ENCODE results near the gene STT3A.
A peak's percentile ranks its signal among the peaks of the same experiment; 100 is the strongest.

STT3A gene

DNA sequence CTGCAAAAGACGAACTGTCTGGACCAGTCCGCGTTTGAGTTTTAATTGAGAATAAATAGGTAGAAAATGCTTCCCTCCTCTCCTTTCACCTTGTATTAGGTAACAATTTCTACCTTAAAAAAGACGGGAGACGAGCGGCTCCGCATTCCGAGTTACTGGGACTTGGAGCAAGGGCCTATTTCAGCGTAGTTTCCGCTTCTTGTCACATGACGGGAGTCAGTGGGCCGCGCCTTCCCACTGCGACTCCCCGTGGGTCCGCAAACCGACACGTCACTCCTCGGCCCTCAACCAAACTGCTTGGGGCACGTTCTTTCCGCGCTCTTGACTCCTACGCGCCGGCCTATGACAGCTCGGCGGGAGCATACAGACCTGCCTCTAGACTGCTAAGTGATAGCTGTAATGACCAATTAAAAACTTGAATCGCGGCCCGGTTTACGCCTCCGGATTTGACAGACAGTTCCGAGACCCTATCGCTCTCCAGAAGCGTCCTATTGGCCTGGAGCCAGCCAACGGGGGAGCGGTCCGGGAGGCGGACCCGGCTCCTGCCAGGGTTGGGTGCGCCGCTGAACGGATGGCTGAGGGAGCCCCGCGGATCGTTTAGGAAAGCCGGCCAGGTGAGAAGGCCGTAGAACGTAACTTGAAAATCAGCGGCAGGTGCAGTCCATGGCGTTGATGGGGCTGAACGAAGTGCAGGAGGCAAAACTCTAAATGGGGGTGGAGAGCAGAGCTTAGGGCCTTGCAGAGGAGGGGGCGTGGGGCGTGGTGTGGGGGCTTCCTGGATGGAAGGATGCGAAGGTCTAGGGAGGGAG lies at the start of gene STT3A:
STT3A (plus strand) TSS at position 548 of the 809 bp plus-strand sequence. CDS start 3,064 bp downstream, outside the sequence.
- Histone ChIP-seq H3K4me1 (ENCODE audit: control insufficient read depth, low read depth, low read length) (peaks cover 6% of the 10 kb centered on the region), H3K27ac (ENCODE audit: low read length) (peak within 1 kb of the TSS; percentile 59), H3K9me3 (ENCODE audit: control insufficient read depth, low read depth, low read length) (no peaks in the 10 kb centered on the region), H3K4me3 (ENCODE audit: low read length) (peak within 1 kb of the TSS; percentile 82), H3K36me3 (ENCODE audit: control insufficient read depth, low read depth, low read length) (peaks cover 17% of the 10 kb centered on the region), H3K9ac (ENCODE audit: low read length) (peak within 1 kb of the TSS; percentile 81), H3K27me3 (ENCODE audit: control insufficient read depth, insufficient read depth, low read length) (no peaks in the 10 kb centered on the region)

DNA sequence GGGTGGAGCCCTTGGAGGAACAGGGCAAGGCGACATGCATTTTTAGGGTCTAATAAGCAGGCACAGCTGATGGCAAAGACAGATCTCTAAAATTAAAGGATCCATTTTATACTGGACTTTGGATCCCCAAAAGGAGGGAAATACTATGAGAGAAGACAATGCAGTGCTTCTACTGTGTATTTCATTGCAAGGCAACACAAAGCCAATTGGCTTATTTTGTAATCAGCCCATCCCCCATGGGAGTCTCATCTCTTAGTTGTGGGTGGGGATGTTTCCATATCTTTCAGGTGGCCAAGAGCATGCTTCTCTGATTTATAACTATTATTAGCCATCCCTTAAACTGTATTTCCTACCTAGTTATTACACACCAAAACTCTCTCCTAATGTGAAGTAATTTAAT lies 41.9 kb upstream of the STT3A start:
- peaks cover 19% of the 10 kb centered on the region for H3K9me3 ChIP-seq (ENCODE audit: control insufficient read depth, low read depth, low read length)
- H3K4me3 ChIP-seq (ENCODE audit: low read length), result no peak overlapping the region
- H3K4me1 ChIP-seq (ENCODE audit: control insufficient read depth, low read depth, low read length), result no peaks in the 10 kb centered on the region
- H3K27me3 ChIP-seq (ENCODE audit: control insufficient read depth, insufficient read depth, low read length), result no peaks in the 10 kb centered on the region
- H3K9ac ChIP-seq (ENCODE audit: low read length), result no peak overlapping the region
- H3K27ac ChIP-seq (ENCODE audit: low read length), result no peak overlapping the region
- H3K36me3 ChIP-seq (ENCODE audit: control insufficient read depth, low read depth, low read length), result no peaks in the 10 kb centered on the region

DNA sequence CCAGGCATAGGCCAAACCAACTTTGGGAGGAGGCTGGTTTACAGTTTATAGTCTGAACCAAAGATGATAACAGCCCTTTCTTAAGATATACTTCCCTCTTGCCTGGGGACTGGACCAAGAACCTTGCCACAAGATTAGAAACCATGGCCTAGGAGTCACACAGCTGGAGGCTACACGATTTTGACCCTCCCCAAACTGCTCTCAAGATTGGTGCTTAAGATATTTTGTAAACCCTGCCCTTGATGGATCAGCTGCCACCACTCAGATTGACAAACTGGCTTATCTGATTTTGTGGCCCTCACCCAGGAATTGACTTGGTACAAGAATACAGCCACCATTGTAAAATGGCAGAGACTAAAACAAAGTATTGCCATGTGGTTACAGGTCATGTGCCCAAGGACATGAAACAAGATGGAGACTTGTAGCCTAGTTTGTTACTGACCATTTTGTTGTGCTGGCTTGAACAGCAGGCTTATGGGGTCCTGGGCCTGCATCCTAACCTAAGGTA lies 40.8 kb upstream of the STT3A start:
- no peak overlapping the region for H3K27ac ChIP-seq (ENCODE audit: low read length)
- no peak overlapping the region for H3K4me3 ChIP-seq (ENCODE audit: low read length)
- H3K9me3 ChIP-seq (ENCODE audit: control insufficient read depth, low read depth, low read length), result peaks cover 19% of the 10 kb centered on the region
- H3K4me1 ChIP-seq (ENCODE audit: control insufficient read depth, low read depth, low read length), result no peaks in the 10 kb centered on the region
- no peak overlapping the region for H3K9ac ChIP-seq (ENCODE audit: low read length)
- H3K36me3 ChIP-seq (ENCODE audit: control insufficient read depth, low read depth, low read length), result no peaks in the 10 kb centered on the region
- no peaks in the 10 kb centered on the region for H3K27me3 ChIP-seq (ENCODE audit: control insufficient read depth, insufficient read depth, low read length)

DNA sequence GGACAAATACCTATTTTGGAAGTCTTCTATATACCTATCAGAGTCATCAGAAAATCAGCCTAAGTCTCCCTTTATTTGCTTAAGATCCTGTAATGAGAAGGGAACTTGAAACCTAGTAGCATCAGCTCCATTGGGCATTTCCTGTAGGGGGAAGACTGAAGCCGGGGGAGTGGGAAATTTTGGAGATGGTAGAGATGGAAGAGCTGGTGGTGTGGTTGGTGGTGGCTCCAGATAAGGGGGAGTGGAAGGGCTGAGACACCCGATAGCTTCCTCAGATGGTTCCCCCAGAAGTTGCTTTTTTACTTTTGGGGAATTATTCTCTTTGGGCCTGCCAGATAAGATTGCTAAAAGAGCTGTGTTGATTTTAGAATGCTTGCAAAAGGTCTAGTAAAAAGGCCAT lies 39.7 kb upstream of the STT3A start:
- Histone ChIP-seq H3K36me3 (ENCODE audit: control insufficient read depth, low read depth, low read length) (no peaks in the 10 kb centered on the region), H3K9me3 (ENCODE audit: control insufficient read depth, low read depth, low read length) (peaks cover 19% of the 10 kb centered on the region), H3K27me3 (ENCODE audit: control insufficient read depth, insufficient read depth, low read length) (no peaks in the 10 kb centered on the region), H3K4me1 (ENCODE audit: control insufficient read depth, low read depth, low read length) (no peaks in the 10 kb centered on the region), H3K9ac (ENCODE audit: low read length) (no peak overlapping the region), H3K27ac (ENCODE audit: low read length) (no peak overlapping the region), H3K4me3 (ENCODE audit: low read length) (no peak overlapping the region)

DNA sequence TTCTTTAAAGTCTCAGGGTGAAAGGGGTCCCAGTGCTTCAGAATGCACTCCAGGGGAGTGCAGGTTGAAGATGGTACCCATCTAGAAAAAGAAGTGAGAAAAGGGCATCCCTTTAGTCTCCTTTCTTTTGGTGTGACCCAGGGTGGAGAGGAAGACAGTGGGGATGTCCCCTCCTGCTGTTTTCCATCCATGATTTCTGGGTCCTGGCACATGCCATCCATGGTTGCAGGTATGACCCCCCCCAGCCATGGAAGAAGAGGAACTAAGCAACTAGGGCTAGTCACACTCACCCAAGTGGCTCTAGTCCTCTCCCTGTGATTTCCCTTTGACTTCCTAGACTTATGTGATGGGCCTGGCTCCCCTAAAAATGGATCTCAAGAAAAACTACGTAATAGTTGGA lies 39.3 kb upstream of the STT3A start:
- Histone ChIP-seq H3K27ac (ENCODE audit: low read length) (no peak overlapping the region), H3K9ac (ENCODE audit: low read length) (no peak overlapping the region)

DNA sequence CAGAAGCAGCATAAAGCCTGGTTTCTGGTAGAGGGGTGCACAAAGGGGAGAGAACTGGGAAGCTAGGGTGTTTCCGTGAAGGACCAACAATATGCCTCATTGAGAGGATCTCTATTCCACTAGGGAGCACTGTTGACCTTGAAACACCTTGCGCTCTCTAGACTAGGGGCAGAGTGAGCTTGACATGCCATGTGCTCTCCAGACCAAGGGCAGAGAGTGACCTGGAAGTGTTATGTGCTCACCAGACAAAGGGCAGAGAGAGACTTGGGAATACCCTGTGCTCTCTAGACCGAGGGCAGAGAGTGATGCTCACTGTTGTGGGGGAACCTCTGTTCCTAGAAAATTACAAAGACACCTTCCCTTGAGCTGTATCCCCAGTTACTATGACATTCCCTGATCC lies 38.6 kb upstream of the STT3A start:
- Histone ChIP-seq H3K4me1 (ENCODE audit: control insufficient read depth, low read depth, low read length) (no peaks in the 10 kb centered on the region), H3K27me3 (ENCODE audit: control insufficient read depth, insufficient read depth, low read length) (no peaks in the 10 kb centered on the region), H3K4me3 (ENCODE audit: low read length) (no peak overlapping the region), H3K27ac (ENCODE audit: low read length) (no peak overlapping the region), H3K9me3 (ENCODE audit: control insufficient read depth, low read depth, low read length) (peaks cover 19% of the 10 kb centered on the region), H3K9ac (ENCODE audit: low read length) (no peak overlapping the region), H3K36me3 (ENCODE audit: control insufficient read depth, low read depth, low read length) (no peaks in the 10 kb centered on the region)

More for the DNA sequence above, 39.3 kb upstream of the STT3A start:
- Histone ChIP-seq H3K9me3 (ENCODE audit: control insufficient read depth, low read depth, low read length) (peaks cover 19% of the 10 kb centered on the region), H3K4me3 (ENCODE audit: low read length) (no peak overlapping the region), H3K27me3 (ENCODE audit: control insufficient read depth, insufficient read depth, low read length) (no peaks in the 10 kb centered on the region), H3K36me3 (ENCODE audit: control insufficient read depth, low read depth, low read length) (no peaks in the 10 kb centered on the region), H3K4me1 (ENCODE audit: control insufficient read depth, low read depth, low read length) (no peaks in the 10 kb centered on the region)

DNA sequence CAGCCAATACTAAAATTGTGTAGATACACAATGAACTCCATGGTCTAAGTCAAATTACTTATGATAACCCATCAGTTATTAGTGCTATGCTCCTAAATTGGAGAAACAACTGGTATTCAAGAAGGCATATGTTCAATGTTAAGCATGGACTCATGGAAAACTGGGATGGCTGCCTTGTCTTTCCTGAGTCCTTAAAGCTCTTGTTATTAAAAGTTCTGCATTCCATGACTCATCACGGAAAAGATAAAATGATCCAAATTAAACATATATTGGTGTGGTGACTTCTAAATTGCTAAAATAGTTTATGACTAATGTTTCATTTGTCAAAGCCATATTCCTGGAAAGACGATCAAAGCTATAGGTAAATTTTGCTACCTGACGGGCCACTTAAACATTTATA lies 32.8 kb upstream of the STT3A start:
- H3K27ac ChIP-seq (ENCODE audit: low read length), result no peak overlapping the region
- no peak overlapping the region for H3K4me3 ChIP-seq (ENCODE audit: low read length)
- H3K36me3 ChIP-seq (ENCODE audit: control insufficient read depth, low read depth, low read length), result no peaks in the 10 kb centered on the region
- no peak overlapping the region for H3K9ac ChIP-seq (ENCODE audit: low read length)
- no peaks in the 10 kb centered on the region for H3K27me3 ChIP-seq (ENCODE audit: control insufficient read depth, insufficient read depth, low read length)
- H3K4me1 ChIP-seq (ENCODE audit: control insufficient read depth, low read depth, low read length), result no peaks in the 10 kb centered on the region
- no peaks in the 10 kb centered on the region for H3K9me3 ChIP-seq (ENCODE audit: control insufficient read depth, low read depth, low read length)

DNA sequence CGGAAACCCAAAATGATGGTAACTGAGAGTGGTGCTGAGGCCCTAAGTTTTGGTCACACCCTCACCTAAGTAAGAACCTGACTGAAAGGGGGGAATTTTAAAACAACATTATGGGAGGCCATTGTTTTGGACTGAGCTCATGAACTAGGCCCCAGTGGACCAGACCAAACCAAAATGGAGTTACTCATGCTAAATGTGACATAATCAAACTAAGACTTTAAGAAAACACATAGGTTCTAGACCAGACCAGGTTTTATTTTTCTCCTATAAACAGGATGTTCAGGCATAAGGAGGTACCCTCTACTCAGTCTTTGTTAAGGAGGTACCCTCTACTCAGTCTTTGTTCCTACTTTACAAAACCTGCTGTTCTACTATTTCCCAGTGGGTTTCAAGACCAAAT lies 30.7 kb upstream of the STT3A start:
- no peak overlapping the region for H3K27ac ChIP-seq (ENCODE audit: low read length)
- H3K4me1 ChIP-seq (ENCODE audit: control insufficient read depth, low read depth, low read length), result no peaks in the 10 kb centered on the region
- no peaks in the 10 kb centered on the region for H3K27me3 ChIP-seq (ENCODE audit: control insufficient read depth, insufficient read depth, low read length)
- H3K9ac ChIP-seq (ENCODE audit: low read length), result no peak overlapping the region
- H3K36me3 ChIP-seq (ENCODE audit: control insufficient read depth, low read depth, low read length), result no peaks in the 10 kb centered on the region
- H3K9me3 ChIP-seq (ENCODE audit: control insufficient read depth, low read depth, low read length), result no peaks in the 10 kb centered on the region
- H3K4me3 ChIP-seq (ENCODE audit: low read length), result no peak overlapping the region

DNA sequence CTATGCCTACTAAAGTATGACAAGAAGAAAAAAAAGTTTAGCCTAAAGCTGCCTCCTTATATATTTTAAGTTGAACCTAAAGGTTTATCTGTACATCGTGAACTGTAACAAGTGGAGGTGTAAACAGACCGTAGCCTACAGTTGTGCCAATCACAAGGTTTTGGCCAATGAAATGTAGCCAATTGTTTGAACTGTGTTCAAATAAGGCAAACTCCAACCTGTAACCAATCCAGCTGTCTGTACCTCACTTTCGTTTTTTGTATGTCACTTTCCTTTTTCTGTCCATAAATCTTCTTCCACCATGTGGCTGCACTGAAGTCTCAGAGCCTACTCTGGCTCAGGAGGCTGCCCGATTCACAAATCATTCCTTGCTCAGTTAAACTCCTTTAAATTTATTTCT lies 30.2 kb upstream of the STT3A start:
- H3K4me1 ChIP-seq (ENCODE audit: control insufficient read depth, low read depth, low read length), result no peaks in the 10 kb centered on the region
- H3K9ac ChIP-seq (ENCODE audit: low read length), result no peak overlapping the region
- H3K36me3 ChIP-seq (ENCODE audit: control insufficient read depth, low read depth, low read length), result no peaks in the 10 kb centered on the region
- no peak overlapping the region for H3K27ac ChIP-seq (ENCODE audit: low read length)
- no peaks in the 10 kb centered on the region for H3K9me3 ChIP-seq (ENCODE audit: control insufficient read depth, low read depth, low read length)
- H3K4me3 ChIP-seq (ENCODE audit: low read length), result no peak overlapping the region
- no peaks in the 10 kb centered on the region for H3K27me3 ChIP-seq (ENCODE audit: control insufficient read depth, insufficient read depth, low read length)

DNA sequence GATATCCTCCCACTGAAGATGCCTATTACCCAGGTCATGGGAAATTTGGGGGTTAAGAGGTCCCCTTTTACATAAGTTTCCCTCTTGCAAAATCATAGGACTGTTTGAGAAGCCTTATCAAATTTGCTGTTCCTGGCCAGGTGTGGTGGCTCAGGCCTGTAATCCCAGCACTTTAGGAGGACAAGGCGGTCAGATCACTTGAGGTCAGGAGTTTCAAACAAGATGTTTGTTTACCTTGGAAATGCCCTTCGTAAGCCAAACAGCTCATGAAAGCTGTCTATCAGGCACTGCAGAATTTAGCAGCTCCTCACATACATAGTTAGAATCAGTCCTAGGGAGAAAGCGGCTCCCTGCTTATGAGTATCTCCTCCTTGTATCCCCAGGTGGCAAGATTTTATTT lies 28.3 kb upstream of the STT3A start:
- no peak overlapping the region for H3K27ac ChIP-seq (ENCODE audit: low read length)
- H3K9me3 ChIP-seq (ENCODE audit: control insufficient read depth, low read depth, low read length), result no peaks in the 10 kb centered on the region

DNA sequence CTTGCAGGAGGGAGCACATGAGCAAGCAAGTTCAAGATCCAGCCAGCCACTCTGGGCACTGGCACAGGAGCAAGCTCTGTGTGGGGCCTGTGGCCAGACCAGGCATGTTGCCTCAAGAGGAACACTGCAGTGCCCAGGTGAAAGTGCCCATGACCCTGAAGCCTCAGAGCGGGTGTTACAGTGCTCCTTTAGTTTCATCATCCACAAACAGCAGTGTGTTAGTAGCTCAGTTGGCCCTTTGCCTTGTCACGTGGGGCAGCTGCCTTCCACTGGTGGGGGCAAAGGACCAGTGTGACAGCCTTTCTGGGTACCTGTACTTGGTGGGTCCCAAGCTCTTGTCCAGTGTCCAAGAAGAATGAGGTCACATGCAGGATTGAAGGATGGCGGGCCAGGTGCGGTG lies 26.4 kb upstream of the STT3A start:
- Histone ChIP-seq H3K4me1 (ENCODE audit: control insufficient read depth, low read depth, low read length) (peaks cover 8% of the 10 kb centered on the region), H3K36me3 (ENCODE audit: control insufficient read depth, low read depth, low read length) (no peaks in the 10 kb centered on the region), H3K9ac (ENCODE audit: low read length) (no peak overlapping the region), H3K9me3 (ENCODE audit: control insufficient read depth, low read depth, low read length) (no peaks in the 10 kb centered on the region), H3K27me3 (ENCODE audit: control insufficient read depth, insufficient read depth, low read length) (no peaks in the 10 kb centered on the region), H3K4me3 (ENCODE audit: low read length) (no peak overlapping the region), H3K27ac (ENCODE audit: low read length) (no peak overlapping the region)

More for the DNA sequence above, 28.3 kb upstream of the STT3A start:
- H3K9ac ChIP-seq (ENCODE audit: low read length), result no peak overlapping the region
- no peaks in the 10 kb centered on the region for H3K27me3 ChIP-seq (ENCODE audit: control insufficient read depth, insufficient read depth, low read length)
- H3K4me3 ChIP-seq (ENCODE audit: low read length), result no peak overlapping the region
- no peaks in the 10 kb centered on the region for H3K36me3 ChIP-seq (ENCODE audit: control insufficient read depth, low read depth, low read length)
- no peaks in the 10 kb centered on the region for H3K4me1 ChIP-seq (ENCODE audit: control insufficient read depth, low read depth, low read length)
